Fibroblast of pulmonary artery (primary cell): Measurements from ENCODE around the gene RINL.

Source experiments
- DNase-seq: peaks from one replicate; pipeline ENCODE4 v3.0.0-alpha.2; 2010; ENCODE audit warnings: low read depth
- H3K4me3 ChIP-seq: replicated peaks from 2 replicates; pipeline ENCODE4 v1.5.1; 2011; ENCODE audit warnings: low read depth, mild to moderate bottlenecking, control low read depth, low read length, moderate library complexity
- TF ChIP-seq, protein P1 (sequence below): IDR thresholded peaks from 2 replicates; pipeline ENCODE4 v1.5.1; 2011; ENCODE audit warnings: mild to moderate bottlenecking, control low read depth, low read length, inconsistent platforms; ENCODE audit errors: missing control alignments

The RINL gene

DNA sequence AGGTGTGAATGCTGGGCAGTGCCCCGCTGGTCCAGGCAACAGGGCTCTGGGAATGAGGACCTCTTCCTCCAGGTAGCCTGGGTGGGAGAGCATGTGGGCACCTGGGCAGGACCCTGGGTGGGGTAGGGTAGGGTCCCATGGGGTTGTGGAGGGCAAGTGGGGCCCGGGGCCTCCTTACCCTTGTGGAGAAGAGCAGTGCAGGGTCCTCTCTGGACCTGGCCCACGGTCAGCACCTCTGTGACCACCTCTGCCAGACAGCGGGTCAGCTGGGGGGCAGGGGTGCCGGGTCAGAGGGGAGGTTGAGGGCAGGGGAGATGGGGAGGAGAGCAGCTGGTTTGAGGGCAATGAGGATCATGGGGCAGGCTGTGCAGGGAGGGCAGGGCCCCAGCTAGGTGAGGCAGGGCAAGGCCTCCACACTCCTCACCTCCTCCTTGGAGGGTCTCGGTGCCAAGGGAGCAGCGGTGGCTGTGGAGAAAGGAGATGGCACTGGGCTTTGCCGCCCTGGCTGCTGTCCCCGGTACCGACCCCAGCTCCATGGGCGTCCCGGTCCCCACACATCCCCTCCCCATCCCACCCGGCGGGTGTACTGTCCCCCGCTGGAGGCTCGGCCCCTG, 33.4 kb upstream of the RINL start:
- H3K4me3 ChIP-seq: no peak overlapping the region
- TF ChIP-seq, protein P1, sequence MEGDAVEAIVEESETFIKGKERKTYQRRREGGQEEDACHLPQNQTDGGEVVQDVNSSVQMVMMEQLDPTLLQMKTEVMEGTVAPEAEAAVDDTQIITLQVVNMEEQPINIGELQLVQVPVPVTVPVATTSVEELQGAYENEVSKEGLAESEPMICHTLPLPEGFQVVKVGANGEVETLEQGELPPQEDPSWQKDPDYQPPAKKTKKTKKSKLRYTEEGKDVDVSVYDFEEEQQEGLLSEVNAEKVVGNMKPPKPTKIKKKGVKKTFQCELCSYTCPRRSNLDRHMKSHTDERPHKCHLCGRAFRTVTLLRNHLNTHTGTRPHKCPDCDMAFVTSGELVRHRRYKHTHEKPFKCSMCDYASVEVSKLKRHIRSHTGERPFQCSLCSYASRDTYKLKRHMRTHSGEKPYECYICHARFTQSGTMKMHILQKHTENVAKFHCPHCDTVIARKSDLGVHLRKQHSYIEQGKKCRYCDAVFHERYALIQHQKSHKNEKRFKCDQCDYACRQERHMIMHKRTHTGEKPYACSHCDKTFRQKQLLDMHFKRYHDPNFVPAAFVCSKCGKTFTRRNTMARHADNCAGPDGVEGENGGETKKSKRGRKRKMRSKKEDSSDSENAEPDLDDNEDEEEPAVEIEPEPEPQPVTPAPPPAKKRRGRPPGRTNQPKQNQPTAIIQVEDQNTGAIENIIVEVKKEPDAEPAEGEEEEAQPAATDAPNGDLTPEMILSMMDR: no peak
- no peak for DNase-seq

DNA sequence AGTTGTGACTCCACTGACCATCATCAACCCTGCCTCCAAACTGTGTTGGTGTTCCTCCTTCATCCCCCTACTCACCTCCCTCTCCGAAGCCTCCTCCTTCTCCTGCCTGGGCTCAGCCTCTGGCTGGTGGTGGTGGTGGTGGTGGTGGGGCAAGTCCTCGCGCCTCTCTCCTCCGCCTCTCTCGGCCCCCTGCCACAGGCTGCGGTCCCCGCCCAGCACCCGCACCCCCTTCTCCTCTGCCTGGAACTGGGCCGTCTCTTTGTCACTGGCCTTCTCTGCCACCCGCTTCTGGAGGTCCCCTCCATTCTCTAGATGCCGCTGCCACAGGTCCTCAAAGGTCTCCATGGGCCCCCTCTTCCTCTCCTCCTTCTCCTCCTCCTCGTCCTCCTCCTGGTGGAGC, 32.4 kb upstream of the RINL start:
- TF ChIP-seq, protein P1: no peak
- DNase-seq: no peak
- no peak overlapping the region for H3K4me3 ChIP-seq

DNA sequence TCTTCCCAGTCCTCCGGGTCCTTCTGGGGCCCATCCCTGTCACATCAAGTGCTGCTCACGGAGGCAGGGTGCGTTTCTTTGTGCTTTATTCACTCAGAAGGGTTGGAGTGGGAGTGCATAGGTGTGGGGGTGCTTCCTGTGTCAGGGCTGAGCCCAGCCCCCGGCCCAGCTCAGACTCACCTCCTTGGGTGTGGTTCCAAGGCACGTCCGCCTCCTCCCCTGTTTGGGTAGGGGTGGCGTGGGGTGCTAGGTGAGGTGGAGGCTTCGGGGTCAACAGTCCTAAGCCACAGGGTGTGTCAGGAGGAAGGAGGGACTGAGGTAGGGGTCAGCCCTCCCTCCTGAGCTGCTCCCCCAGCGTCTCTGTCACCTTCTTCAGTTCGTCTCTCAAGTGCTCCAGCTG, 30.8 kb upstream of the RINL start:
- no peak for DNase-seq
- TF ChIP-seq, protein P1: no peak
- no peak overlapping the region for H3K4me3 ChIP-seq

DNA sequence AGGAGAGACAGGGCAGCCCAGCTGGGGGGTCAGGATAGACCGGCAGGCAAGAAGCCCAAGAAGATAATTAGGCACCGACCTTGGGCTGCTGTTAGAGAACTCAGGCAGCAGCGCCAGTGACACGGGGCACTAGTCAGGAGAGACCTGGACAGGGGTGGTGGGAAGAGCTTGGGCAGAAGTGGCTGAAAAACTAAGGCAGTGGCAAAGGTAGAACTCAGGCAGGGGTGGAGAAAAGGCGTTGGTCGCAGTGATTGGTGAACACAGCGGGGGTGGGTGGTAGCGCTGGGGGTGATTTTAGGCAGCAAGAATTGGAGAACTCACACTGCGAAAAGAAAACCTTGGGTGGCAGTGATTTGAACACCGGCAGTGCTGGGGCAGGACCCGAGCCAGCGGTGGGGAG, 29.6 kb upstream of the RINL start:
- H3K4me3 ChIP-seq: no peak overlapping the region
- DNase-seq: no peak
- TF ChIP-seq, protein P1: no peak

DNA sequence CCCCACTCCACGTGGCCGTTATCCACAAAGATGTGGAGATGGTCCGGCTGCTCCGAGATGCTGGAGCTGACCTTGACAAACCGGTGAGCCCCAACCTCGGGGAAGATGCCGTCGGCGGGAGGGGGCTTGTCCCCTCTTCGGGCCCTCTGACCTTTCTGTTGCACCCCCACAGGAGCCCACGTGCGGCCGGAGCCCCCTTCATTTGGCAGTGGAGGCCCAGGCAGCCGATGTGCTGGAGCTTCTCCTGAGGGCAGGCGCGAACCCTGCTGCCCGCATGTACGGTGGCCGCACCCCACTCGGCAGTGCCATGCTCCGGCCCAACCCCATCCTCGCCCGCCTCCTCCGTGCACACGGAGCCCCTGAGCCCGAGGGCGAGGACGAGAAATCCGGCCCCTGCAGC, 29.2 kb upstream of the RINL start:
- DNase-seq: no peak
- TF ChIP-seq, protein P1: no peak
- H3K4me3 ChIP-seq: no peak overlapping the region

GRCh38 chr19:38905620-38906019, 27.5 kb upstream of the RINL start:
- TF ChIP-seq, protein P1: no peak
- H3K4me3 ChIP-seq: no peak overlapping the region
- no peak for DNase-seq
